ENCODE measurements around the gene SIL1.
"Not testable (repeated sequence)": the region's sequence is repeated elsewhere in the genome, so short reads cannot be mapped to it uniquely, and the experiment has no call there.

Gene SIL1

GRCh38 chr5:139138109-139138508 lies 60.1 kb downstream of the SIL1 start:
- no peak for DNase-seq

GRCh38 chr5:139137697-139138096 lies 60.5 kb downstream of the SIL1 start:
- no peak for DNase-seq

- DNase-seq: no peak
These were observed 63.3 kb downstream of the SIL1 start for GRCh38 chr5:139134906-139135305.

- no peak for DNase-seq
These were observed 64.9 kb downstream of the SIL1 start for GRCh38 chr5:139133282-139133681.

- DNase-seq: no peak
These were observed 65.7 kb downstream of the SIL1 start for GRCh38 chr5:139132515-139132914.

GRCh38 chr5:139131921-139132432 lies 66.2 kb downstream of the SIL1 start:
- no peak for DNase-seq

GRCh38 chr5:139131465-139131864 lies 66.7 kb downstream of the SIL1 start:
- no peak for DNase-seq

- no peak for DNase-seq
These were observed 67.1 kb downstream of the SIL1 start for GRCh38 chr5:139131062-139131461.

- no peak for DNase-seq
These were observed 68.0 kb downstream of the SIL1 start for GRCh38 chr5:139130214-139130613.

- DNase-seq: no peak
These were observed 71.5 kb downstream of the SIL1 start for GRCh38 chr5:139126711-139127111.

- DNase-seq: no peak
These were observed 72.2 kb downstream of the SIL1 start for GRCh38 chr5:139125991-139126390.

- DNase-seq: no peak
These were observed 73.2 kb downstream of the SIL1 start for GRCh38 chr5:139124774-139125520.

- DNase-seq: no peak
These were observed 77.0 kb downstream of the SIL1 start for GRCh38 chr5:139121120-139121519.

GRCh38 chr5:139120521-139120920 lies 77.6 kb downstream of the SIL1 start:
- no peak for DNase-seq

GRCh38 chr5:139118804-139119203 lies 79.4 kb downstream of the SIL1 start:
- DNase-seq: no peak

GRCh38 chr5:139117342-139117884 lies 80.8 kb downstream of the SIL1 start:
- DNase-seq: no peak

- DNase-seq: no peak
These were observed 82.0 kb downstream of the SIL1 start for GRCh38 chr5:139116100-139116655.

GRCh38 chr5:139113892-139114291 lies 84.3 kb downstream of the SIL1 start:
- DNase-seq: no peak

GRCh38 chr5:139112362-139112761 lies 85.8 kb downstream of the SIL1 start:
- DNase-seq: not testable (repeated sequence)

GRCh38 chr5:139110526-139111168 lies 87.5 kb downstream of the SIL1 start:
- DNase-seq: no peak

- DNase-seq: no peak
These were observed 89.9 kb downstream of the SIL1 start for GRCh38 chr5:139108063-139108824.

GRCh38 chr5:139105621-139106071 lies 92.5 kb downstream of the SIL1 start:
- DNase-seq: no peak
